ENCODE measurements around the gene IRAK3.

The IRAK3 gene

DNA sequence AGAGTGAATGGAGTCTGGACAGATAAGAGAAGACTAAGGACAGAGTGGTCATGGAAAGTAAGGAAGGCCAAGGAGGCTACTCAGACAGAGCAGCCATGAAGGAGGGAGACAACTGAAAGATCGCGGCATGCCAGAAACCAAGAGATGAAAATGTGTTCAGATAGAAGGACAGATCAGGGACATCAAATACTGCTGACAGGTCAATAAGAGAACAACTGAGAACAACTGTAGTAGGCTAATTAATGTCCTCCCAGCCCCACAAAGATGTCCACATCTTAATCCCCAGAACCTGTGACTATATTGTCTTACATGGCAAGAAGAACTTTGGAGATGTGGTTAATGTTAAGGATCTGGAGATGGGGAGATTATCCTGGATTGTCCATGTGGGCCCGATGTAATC lies 98.3 kb downstream of the IRAK3 start:
- Histone ChIP-seq H3K36me3 (ENCODE audit: control insufficient read depth, insufficient read depth, low read length) (no peaks in the 10 kb centered on the region), H3K27me3 (replicated peaks; ENCODE audit: control insufficient read depth, insufficient read depth, low read length) (no peaks in the 10 kb centered on the region), H3K4me3 (replicated peaks; ENCODE audit: low read depth, low read length) (no peak overlapping the region)
- TF ChIP-seq, protein P1, sequence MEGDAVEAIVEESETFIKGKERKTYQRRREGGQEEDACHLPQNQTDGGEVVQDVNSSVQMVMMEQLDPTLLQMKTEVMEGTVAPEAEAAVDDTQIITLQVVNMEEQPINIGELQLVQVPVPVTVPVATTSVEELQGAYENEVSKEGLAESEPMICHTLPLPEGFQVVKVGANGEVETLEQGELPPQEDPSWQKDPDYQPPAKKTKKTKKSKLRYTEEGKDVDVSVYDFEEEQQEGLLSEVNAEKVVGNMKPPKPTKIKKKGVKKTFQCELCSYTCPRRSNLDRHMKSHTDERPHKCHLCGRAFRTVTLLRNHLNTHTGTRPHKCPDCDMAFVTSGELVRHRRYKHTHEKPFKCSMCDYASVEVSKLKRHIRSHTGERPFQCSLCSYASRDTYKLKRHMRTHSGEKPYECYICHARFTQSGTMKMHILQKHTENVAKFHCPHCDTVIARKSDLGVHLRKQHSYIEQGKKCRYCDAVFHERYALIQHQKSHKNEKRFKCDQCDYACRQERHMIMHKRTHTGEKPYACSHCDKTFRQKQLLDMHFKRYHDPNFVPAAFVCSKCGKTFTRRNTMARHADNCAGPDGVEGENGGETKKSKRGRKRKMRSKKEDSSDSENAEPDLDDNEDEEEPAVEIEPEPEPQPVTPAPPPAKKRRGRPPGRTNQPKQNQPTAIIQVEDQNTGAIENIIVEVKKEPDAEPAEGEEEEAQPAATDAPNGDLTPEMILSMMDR (IDR thresholded peaks at IDR 0.05; ENCODE audit: insufficient read depth, low read length, poor library complexity, severe bottlenecking) = no peak
- DNase-seq (ENCODE audit: extremely low read depth, insufficient read length) = no peak

DNA sequence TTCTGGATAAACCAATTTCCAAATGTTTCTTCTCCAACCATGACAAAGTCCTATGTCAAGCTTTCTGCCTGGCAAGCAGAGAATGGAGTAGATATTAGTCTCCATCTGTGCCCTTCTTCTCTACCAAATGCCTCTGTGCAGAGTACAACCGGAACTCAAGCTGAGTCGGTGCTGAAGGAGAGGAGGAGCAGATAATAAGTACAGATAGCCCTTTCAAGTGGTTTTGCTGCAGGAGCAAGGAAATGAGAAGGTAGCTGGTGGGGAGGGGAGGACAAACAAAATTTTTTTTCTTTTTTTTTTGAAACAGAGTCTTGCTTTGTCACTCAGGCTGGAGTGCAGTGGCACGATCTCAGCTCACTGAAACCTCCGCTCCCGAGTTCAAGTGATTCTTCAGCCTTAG lies 99.1 kb downstream of the IRAK3 start:
- H3K4me3 ChIP-seq (replicated peaks; ENCODE audit: low read depth, low read length) = no peak overlapping the region
- no peaks in the 10 kb centered on the region for H3K36me3 ChIP-seq (ENCODE audit: control insufficient read depth, insufficient read depth, low read length)
- H3K27me3 ChIP-seq (replicated peaks; ENCODE audit: control insufficient read depth, insufficient read depth, low read length) = no peaks in the 10 kb centered on the region
- DNase-seq (ENCODE audit: extremely low read depth, insufficient read length) = no peak
- TF ChIP-seq, protein P1 (IDR thresholded peaks at IDR 0.05; ENCODE audit: insufficient read depth, low read length, poor library complexity, severe bottlenecking) = no peak

DNA sequence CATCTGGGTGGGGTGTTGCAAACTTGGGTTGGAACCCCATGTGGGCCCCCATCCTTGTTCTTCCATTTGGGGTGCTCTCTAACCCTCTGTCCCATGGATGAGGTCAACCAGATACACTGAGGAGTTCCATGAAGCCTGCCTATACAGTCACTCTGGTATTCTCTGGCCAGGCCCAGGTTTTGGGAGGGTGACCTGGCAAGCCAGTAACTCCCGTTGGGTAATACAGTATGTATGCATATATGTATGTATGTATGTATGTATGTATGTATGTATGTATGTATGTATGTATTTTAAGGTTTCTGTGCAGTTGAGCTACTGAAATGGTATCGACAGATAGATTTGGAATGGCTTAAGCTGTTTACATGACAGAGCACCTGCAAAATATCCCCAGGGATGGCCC lies 100.5 kb downstream of the IRAK3 start:
- H3K36me3 ChIP-seq (ENCODE audit: control insufficient read depth, insufficient read depth, low read length) = no peaks in the 10 kb centered on the region

DNA sequence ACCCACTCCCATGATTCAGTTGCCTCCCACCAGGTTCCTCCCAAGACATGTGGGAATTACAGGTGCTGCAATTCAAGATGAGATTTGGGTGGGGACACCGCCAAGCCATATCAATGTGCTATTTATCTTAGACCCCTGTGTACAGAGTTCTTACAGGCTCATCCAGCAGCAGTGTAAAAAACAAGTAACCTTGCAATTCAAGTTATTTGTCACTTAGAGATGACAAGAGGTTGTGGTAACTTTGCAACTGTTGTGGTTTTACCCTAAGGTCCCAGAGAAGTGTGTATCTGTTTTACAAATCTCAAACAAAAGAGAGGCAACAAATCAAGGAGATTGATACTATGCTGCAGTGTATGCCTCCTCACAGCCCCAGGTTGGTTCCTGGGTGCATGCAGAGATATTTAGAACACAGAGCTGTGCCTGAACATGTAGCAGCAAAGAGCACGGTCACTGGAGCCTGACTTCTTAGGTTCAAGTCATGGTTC lies 101.7 kb downstream of the IRAK3 start:
- no peaks in the 10 kb centered on the region for H3K27me3 ChIP-seq (replicated peaks; ENCODE audit: control insufficient read depth, insufficient read depth, low read length)
- no peak overlapping the region for H3K4me3 ChIP-seq (replicated peaks; ENCODE audit: low read depth, low read length)
- DNase-seq (ENCODE audit: extremely low read depth, insufficient read length) = peak; percentile 12
- no peaks in the 10 kb centered on the region for H3K36me3 ChIP-seq (ENCODE audit: control insufficient read depth, insufficient read depth, low read length)
- TF ChIP-seq, protein P1 (IDR thresholded peaks at IDR 0.05; ENCODE audit: insufficient read depth, low read length, poor library complexity, severe bottlenecking) = no peak

More for the DNA sequence above, 100.5 kb downstream of the IRAK3 start:
- TF ChIP-seq, protein P1 (IDR thresholded peaks at IDR 0.05; ENCODE audit: insufficient read depth, low read length, poor library complexity, severe bottlenecking) = no peak
- DNase-seq (ENCODE audit: extremely low read depth, insufficient read length) = no peak
- Histone ChIP-seq H3K4me3 (replicated peaks; ENCODE audit: low read depth, low read length) (no peak overlapping the region), H3K27me3 (replicated peaks; ENCODE audit: control insufficient read depth, insufficient read depth, low read length) (no peaks in the 10 kb centered on the region)

DNA sequence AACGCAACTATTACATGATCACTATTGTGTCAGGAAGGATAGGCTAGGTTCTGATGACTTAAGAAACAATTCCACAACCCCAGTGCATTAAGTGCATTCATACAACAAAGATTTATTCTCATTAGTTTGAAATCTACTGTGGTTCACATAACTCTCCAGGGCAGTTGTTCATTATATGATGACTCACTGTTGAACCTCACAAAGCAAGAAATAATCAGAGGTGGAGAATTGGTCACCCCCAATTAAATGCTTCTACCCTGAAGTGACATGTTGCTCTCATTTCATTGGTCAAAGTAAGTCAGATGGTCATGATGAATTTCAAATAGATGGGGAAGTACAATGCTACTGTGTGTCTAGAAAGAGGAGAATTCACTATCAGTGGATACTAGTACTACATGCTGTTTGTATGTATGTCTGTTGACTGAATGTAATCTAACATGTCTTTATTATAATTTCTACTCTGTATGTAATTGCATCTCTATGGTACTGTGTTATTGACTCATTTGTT lies 107.2 kb downstream of the IRAK3 start:
- TF ChIP-seq, protein P1 (IDR thresholded peaks at IDR 0.05; ENCODE audit: insufficient read depth, low read length, poor library complexity, severe bottlenecking) = no peak
- no peak overlapping the region for H3K4me3 ChIP-seq (replicated peaks; ENCODE audit: low read depth, low read length)
- no peaks in the 10 kb centered on the region for H3K36me3 ChIP-seq (ENCODE audit: control insufficient read depth, insufficient read depth, low read length)
- H3K27me3 ChIP-seq (replicated peaks; ENCODE audit: control insufficient read depth, insufficient read depth, low read length) = no peaks in the 10 kb centered on the region
- DNase-seq (ENCODE audit: extremely low read depth, insufficient read length) = no peak

DNA sequence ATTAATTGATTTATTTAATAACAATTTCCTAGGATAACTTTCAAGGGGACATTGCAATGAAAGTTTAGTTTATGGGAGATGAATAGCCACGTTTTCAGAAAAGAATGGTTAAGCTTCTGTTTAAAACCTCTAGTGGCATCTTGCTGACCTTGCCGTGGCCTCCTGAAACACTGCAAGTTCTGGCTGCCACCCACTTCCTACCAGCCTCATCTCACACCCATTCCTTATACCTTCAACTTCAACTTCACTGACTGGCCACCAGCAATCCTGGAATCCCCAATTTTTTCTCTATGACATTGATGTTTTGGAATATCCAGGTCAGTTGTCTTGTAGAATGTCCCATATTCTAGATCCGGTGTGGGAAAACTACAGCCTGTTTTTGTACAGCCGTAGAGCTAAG lies 108.1 kb downstream of the IRAK3 start:
- Histone ChIP-seq H3K4me3 (replicated peaks; ENCODE audit: low read depth, low read length) (no peak overlapping the region), H3K36me3 (ENCODE audit: control insufficient read depth, insufficient read depth, low read length) (no peaks in the 10 kb centered on the region), H3K27me3 (replicated peaks; ENCODE audit: control insufficient read depth, insufficient read depth, low read length) (no peaks in the 10 kb centered on the region)
- TF ChIP-seq, protein P1 (IDR thresholded peaks at IDR 0.05; ENCODE audit: insufficient read depth, low read length, poor library complexity, severe bottlenecking) = no peak
- DNase-seq (ENCODE audit: extremely low read depth, insufficient read length) = no peak
